Psoas muscle (tissue), 8 donors: ENCODE results near the gene MYO5B. TPM values are rescaled to one million over a fixed set of nuclear protein-coding genes. Genes with fewer than 3 reads are reported as not detected.

Source experiments
- ATAC-seq, 4 donors: fragments of 200-7000 bp; cut with Tn5 transposase; one replicate each; pipeline ENCODE4 v1.9.1; 2020; ENCODE audit warnings: moderate library complexity in 3 of 4, mild to moderate bottlenecking in 2 of 4
- DNase-seq, 2 donors: peaks; one replicate each; pipeline ENCODE4 v3.0.0-alpha.2; 2020
- H3K27ac ChIP-seq: fragments of 200-600 bp; one replicate; pipeline ENCODE4 v1.8.0; 2022
- H3K27me3 ChIP-seq, 3 donors: fragments of 200-600 bp in 1 of 3; one replicate each; pipeline versions ENCODE4 v1.6.1 to v1.8.0; 2013 to 2022; ENCODE audit warnings: low read length in 2 of 3, mild to moderate bottlenecking in 2 of 3, moderate library complexity in 1 of 3; ENCODE audit not compliant: insufficient read depth in 3 of 3
- H3K36me3 ChIP-seq, 2 donors: fragments of 200-600 bp in 1 of 2; one replicate each; pipeline versions ENCODE4 v1.6.1 to v1.8.0; 2013 to 2022; ENCODE audit warnings: low read depth in 1 of 2, mild to moderate bottlenecking in 1 of 2, moderate library complexity in 1 of 2; ENCODE audit not compliant: insufficient read depth in 1 of 2
- H3K4me1 ChIP-seq: fragments of 200-600 bp; one replicate; pipeline ENCODE4 v1.8.0; 2022
- H3K4me3 ChIP-seq: fragments of 200-600 bp; one replicate; pipeline ENCODE4 v1.8.0; 2022; ENCODE audit warnings: mild to moderate bottlenecking
- H3K9me3 ChIP-seq: fragments of 200-600 bp; one replicate; pipeline ENCODE4 v1.8.0; 2022
- WGBS, 3 donors: extraction: QIAGEN DNeasy Blood & Tissue Kit; methylation state at CpG; one replicate each; pipeline versions ENCODE4 v1.1.6 to v1.1.7; 2013; 5-methylcytosine and 5-hydroxymethylcytosine counted together
- intact Hi-C, 2 donors: fragments of 100-400 bp; cut with DNase I; formaldehyde crosslinking; loops; one replicate each; pipeline versions ENCODE4 v1.11.0 to v1.14.2; 2022
- polyA plus RNA-seq, 3 donors: library from polyadenylated mRNA; stranded (reverse); fragments of 200-250 nt; gene quantifications; one replicate each; pipeline ENCODE4 v1.2.3, GENCODE V29; 2013
- total RNA-seq, 4 donors: library from RNA; stranded (reverse); fragmentation: NEBNext Ultra II Directional in 2 of 4; extraction: Animal tissue kit (Norgen Biotek cat#: 25700) in 2 of 4; gene quantifications; one replicate each; pipeline versions ENCODE4 v1.2.1 to v1.2.4, GENCODE V29; 2021 to 2023
- TF ChIP-seq, protein P1 (sequence below): fragments of 200-600 bp; IDR thresholded peaks from one replicate; pipeline ENCODE4 v1.8.0; 2022; ENCODE audit warnings: antibody characterized with exemption
- donor health status: healthy with polysubstance abuse.
- donor health status: DM: no; HTN: no; CAD: no; lungs with moderate emphysema.
- donor health status: Bipolar disorder and iron deficiency.
- donor health status: healthy.
- donor health status: DM: yes; HTN: yes; CAD: no.
- donor health status: DM: no; HTN: no; CAD: no.
- donor health status: DM: no; HTN: no; CAD: no.
- donor health status: DM: yes; HTN: yes; CAD: no.

The MYO5B gene
- total and polyA plus RNA-seq, 7 donors: 0.10 to 1.2 (median 0.44) TPM

DNA sequence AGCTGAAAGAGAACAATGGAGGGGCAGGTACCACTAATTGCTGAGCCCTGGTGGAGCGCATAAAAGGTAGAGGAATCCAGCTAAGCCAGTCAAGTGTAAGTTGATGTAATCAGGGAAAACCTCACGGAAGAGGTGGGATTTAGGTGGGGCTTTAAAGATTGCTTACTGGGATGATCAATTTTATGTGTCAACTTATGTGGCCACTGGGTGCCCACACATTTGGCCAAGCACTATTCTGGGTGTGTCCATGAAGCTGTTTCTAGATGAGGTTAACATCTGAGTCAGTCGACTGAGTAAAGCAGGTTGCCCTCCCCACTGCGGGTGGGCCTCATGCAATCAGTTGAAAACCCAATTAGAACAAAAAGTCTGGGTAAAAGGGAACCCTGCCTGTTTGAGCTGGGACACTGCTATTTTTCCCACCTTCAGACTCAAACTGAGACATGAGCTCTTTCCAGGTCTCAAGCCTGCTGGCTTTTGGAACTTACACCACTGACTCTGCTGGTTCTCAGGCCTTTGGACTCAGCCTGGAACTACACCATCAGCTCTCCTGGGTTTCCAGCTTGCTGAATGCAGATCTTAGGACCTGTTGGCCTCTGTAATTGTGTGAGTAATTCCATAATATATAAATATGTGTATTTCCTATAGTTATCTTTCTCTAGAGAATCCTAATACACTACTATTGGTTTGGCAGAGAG lies 67.3 kb downstream of the MYO5B start:
- ATAC-seq (no peak), DNase-seq (no peak)
- no peak overlapping the region for H3K27ac ChIP-seq
- 80 to 96% (median 94%) methylated on average over 4 of the region's 4 CpGs for WGBS, 3 donors
- H3K4me3 ChIP-seq: no peak overlapping the region
- intact Hi-C loops: no loop called here
- no peaks in the 10 kb centered on the region for H3K4me1 ChIP-seq
- peaks cover 0 to 2% (median 0%) of the 10 kb centered on the region in 3 donors for H3K27me3 ChIP-seq
- H3K9me3 ChIP-seq: no peaks in the 10 kb centered on the region
- H3K36me3 ChIP-seq: no peaks in the 10 kb centered on the region
- TF ChIP-seq, protein P1, sequence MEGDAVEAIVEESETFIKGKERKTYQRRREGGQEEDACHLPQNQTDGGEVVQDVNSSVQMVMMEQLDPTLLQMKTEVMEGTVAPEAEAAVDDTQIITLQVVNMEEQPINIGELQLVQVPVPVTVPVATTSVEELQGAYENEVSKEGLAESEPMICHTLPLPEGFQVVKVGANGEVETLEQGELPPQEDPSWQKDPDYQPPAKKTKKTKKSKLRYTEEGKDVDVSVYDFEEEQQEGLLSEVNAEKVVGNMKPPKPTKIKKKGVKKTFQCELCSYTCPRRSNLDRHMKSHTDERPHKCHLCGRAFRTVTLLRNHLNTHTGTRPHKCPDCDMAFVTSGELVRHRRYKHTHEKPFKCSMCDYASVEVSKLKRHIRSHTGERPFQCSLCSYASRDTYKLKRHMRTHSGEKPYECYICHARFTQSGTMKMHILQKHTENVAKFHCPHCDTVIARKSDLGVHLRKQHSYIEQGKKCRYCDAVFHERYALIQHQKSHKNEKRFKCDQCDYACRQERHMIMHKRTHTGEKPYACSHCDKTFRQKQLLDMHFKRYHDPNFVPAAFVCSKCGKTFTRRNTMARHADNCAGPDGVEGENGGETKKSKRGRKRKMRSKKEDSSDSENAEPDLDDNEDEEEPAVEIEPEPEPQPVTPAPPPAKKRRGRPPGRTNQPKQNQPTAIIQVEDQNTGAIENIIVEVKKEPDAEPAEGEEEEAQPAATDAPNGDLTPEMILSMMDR: no peak

DNA sequence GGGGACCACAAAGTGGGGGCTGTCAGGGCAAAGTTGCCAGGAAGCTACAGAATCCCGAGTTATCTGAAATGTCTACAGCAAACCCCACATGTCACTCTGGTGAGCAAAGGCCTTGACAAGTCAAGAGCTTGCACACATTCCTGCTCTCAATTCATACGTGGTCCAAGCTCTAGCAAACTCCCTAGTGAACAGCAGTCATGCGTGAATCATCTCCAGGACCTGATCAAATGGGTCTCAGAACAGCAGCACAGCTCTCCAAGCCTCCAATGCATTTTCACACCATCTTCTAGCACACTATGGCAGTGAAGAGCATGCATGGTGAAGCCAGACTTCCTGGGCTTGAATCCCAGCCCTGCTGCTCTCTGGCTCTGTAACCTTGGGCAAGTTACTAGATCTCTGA lies 68.5 kb downstream of the MYO5B start:
- ATAC-seq (no peak), DNase-seq (no peak)
- H3K9me3 ChIP-seq: no peaks in the 10 kb centered on the region
- peaks cover 0 to 2% (median 0%) of the 10 kb centered on the region in 3 donors for H3K27me3 ChIP-seq
- no peak overlapping the region for H3K27ac ChIP-seq
- no peak overlapping the region for H3K4me3 ChIP-seq
- TF ChIP-seq, protein P1: no peak
- intact Hi-C loops: no loop called here
- H3K36me3 ChIP-seq: no peaks in the 10 kb centered on the region
- WGBS, 3 donors: 19 to 40% (median 29%) methylated on average over 3 of the region's 3 CpGs
- no peaks in the 10 kb centered on the region for H3K4me1 ChIP-seq

DNA sequence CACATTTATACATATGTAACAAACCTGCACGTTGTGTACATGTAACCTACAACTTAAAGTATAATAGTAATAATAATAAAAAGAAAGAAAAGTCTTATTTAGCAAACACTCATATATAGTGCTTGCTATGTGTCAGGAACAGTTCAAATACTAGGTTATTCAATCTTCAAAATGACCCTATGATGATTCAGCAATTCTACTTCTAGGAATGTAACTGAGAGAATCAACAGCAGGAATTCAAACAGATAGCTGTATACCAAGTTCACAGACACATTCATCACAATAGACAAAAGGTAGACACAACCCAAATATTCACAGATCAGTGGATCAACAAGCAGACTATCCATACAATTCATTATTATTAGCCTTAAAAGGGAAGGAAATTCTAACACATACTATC lies 69.5 kb downstream of the MYO5B start:
- ATAC-seq: no peak
- 81 to 92% (median 90%) methylated on average over 1 of the region's 1 CpG for WGBS, 3 donors
- no peak for DNase-seq
- TF ChIP-seq, protein P1: no peak
- H3K36me3 ChIP-seq: no peaks in the 10 kb centered on the region
- H3K4me1 ChIP-seq: no peaks in the 10 kb centered on the region
- intact Hi-C loops: no loop called here
- peaks cover 0 to 2% (median 0%) of the 10 kb centered on the region in 3 donors for H3K27me3 ChIP-seq
- H3K27ac ChIP-seq: no peak overlapping the region
- H3K4me3 ChIP-seq: no peak overlapping the region
- H3K9me3 ChIP-seq: no peaks in the 10 kb centered on the region

DNA sequence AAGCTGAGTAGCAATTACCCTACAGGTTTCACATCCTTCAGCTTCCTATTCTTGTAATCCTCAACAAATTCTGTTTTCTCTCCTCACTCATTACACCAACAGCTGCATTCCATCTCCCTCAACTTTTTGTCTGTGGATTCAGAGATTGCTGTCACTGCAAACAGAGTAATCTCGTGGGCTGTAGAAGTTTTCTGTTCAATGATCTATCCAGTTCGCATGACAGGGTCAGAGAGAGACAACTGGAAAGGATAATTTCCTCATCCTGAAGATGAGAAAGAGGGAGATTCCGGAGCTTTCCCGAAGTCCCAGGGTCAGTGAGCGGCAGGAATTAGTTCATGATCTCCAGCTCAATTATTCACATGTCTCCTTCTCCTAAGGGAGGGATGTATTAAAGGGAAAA lies 75.7 kb downstream of the MYO5B start:
- no peaks in the 10 kb centered on the region for H3K36me3 ChIP-seq
- WGBS, 3 donors: 52 to 55% (median 52%) methylated on average over 5 of the region's 5 CpGs
- TF ChIP-seq, protein P1: no peak
- DNase-seq (no peak), ATAC-seq (no peak)
- intact Hi-C loops: loop anchor here in 1 of 2 donors (10.0 kb wide), 1 partner anchor 56 kb away; no protein-coding TSS in a partner anchor
- H3K4me1 ChIP-seq: no peaks in the 10 kb centered on the region
- H3K27me3 ChIP-seq: no peaks in the 10 kb centered on the region
- no peak overlapping the region for H3K27ac ChIP-seq
- no peak overlapping the region for H3K4me3 ChIP-seq
- H3K9me3 ChIP-seq: no peaks in the 10 kb centered on the region

- no peak for ATAC-seq
Measured at GRCh38 chr18:50117863-50118262, 77.1 kb downstream of the MYO5B start.

More at GRCh38 chr18:50117863-50118262, 77.1 kb downstream of the MYO5B start:
- no peaks in the 10 kb centered on the region for H3K9me3 ChIP-seq
- WGBS, 3 donors: 61 to 72% (median 63%) methylated on average over 3 of the region's 3 CpGs
- no peaks in the 10 kb centered on the region for H3K27me3 ChIP-seq
- H3K4me3 ChIP-seq: no peak overlapping the region
- TF ChIP-seq, protein P1: no peak
- intact Hi-C loops: loop anchor here in 1 of 2 donors (10.0 kb wide), 1 partner anchor 57 kb away; no protein-coding TSS in a partner anchor
- H3K4me1 ChIP-seq: no peaks in the 10 kb centered on the region
- DNase-seq: no peak
- no peak overlapping the region for H3K27ac ChIP-seq
- no peaks in the 10 kb centered on the region for H3K36me3 ChIP-seq
